K562 (cell line): ENCODE results near the gene PNPLA1. TPM values are rescaled to one million over a fixed set of nuclear protein-coding genes. Genes with fewer than 3 reads are reported as not detected.

ENCODE experiments used
- ARNT ChIP-seq, 2 experiments: fragments of 450-650 bp; IDR thresholded peaks; 2 replicates each; pipeline ENCODE4 v1.6.1; 2016; ENCODE audit warnings: mild to moderate bottlenecking in 1 of 2
- CBX5 ChIP-seq: IDR thresholded peaks from 2 replicates; pipeline ENCODE4 v1.6.1; 2014; ENCODE audit warnings: low read depth, borderline replicate concordance
- CXXC5 ChIP-seq: fragments of 250-450 bp; sonication (Bioruptor Pico); IDR thresholded peaks from 2 replicates; pipeline ENCODE4 v1.8.0; 2022; ENCODE audit warnings: inconsistent platforms, mild to moderate bottlenecking, moderate library complexity
- FUS ChIP-seq: fragments of 200-400 bp; formaldehyde crosslinking; optimal IDR thresholded peaks from 2 replicates; pipeline ENCODE3; 2017; ENCODE audit warnings: low read depth, low read length
- LARP7 ChIP-seq: fragments of 450-650 bp; IDR thresholded peaks from 2 replicates; pipeline ENCODE4 v1.6.1; 2016
- NEUROD1 ChIP-seq: fragments of 150-350 bp; IDR thresholded peaks from 2 replicates; pipeline ENCODE4 v1.6.1; 2014; ENCODE audit warnings: borderline replicate concordance, low read length, low read depth; ENCODE audit not compliant: partially characterized antibody
- PHB2 ChIP-seq: fragments of 450-650 bp; IDR thresholded peaks from 2 replicates; pipeline ENCODE4 v1.6.1; 2017; ENCODE audit warnings: low read depth
- POLR2AphosphoS5 ChIP-seq: IDR thresholded peaks from 2 replicates; pipeline ENCODE4 v1.6.1; 2011; ENCODE audit warnings: mild to moderate bottlenecking, low read depth, low read length, moderate library complexity; ENCODE audit not compliant: control insufficient read depth, insufficient read depth
- RFX5 ChIP-seq: IDR thresholded peaks from 2 replicates; pipeline ENCODE4 v1.6.1; 2011; ENCODE audit warnings: low read depth, mild to moderate bottlenecking, improper control_type of control experiment, low read length
- SLC30A9 ChIP-seq: fragments of 250-450 bp; sonication (Bioruptor Pico); IDR thresholded peaks from 2 replicates; pipeline ENCODE4 v1.8.0; 2022; ENCODE audit warnings: mild to moderate bottlenecking, moderate library complexity
- SMAD4 ChIP-seq: fragments of 250-450 bp; sonication (Bioruptor Pico); conservative IDR thresholded peaks from 2 replicates; pipeline ENCODE4 v1.8.0; 2021; ENCODE audit warnings: inconsistent platforms, mild to moderate bottlenecking, moderate library complexity
- SMARCE1 ChIP-seq: fragments of 450-650 bp; IDR thresholded peaks from 2 replicates; pipeline ENCODE4 v1.7.1; 2016; ENCODE audit warnings: mild to moderate bottlenecking
- SRSF9 ChIP-seq: fragments of 200-400 bp; formaldehyde crosslinking; IDR thresholded peaks from 2 replicates; pipeline ENCODE4 v1.6.1; 2017; ENCODE audit warnings: low read depth, low read length, borderline replicate concordance
- STAT5B ChIP-seq: fragments of 250-450 bp; sonication (Bioruptor Pico); IDR thresholded peaks from 2 replicates; pipeline ENCODE4 v1.8.0; 2021; ENCODE audit warnings: mild to moderate bottlenecking, inconsistent platforms
- TCF7 ChIP-seq: sonication (generic); IDR thresholded peaks from 2 replicates; pipeline ENCODE4 v1.6.1; 2016; ENCODE audit warnings: antibody characterized with exemption, borderline replicate concordance
- ZNF124 ChIP-seq: sonication (generic); formaldehyde crosslinking; IDR thresholded peaks from 2 replicates; pipeline ENCODE4 v1.8.1; 2022; ENCODE audit warnings: missing genetic modification reagents
- ZNF174 ChIP-seq: fragments of 250-450 bp; sonication (Bioruptor Pico); IDR thresholded peaks from 2 replicates; pipeline ENCODE4 v1.4.0; 2020; ENCODE audit warnings: mild to moderate bottlenecking
- ZNF609 ChIP-seq: sonication (generic); formaldehyde crosslinking; IDR thresholded peaks from 2 replicates; pipeline ENCODE4 v1.8.1; 2023; ENCODE audit warnings: missing genetic modification reagents, mild to moderate bottlenecking, borderline replicate concordance
- ZNF644 ChIP-seq: fragments of 200-800 bp; sonication (Bioruptor generic); IDR thresholded peaks from 2 replicates; pipeline ENCODE4 v1.6.1; 2016; ENCODE audit warnings: low read depth, missing genetic modification characterization, missing compliant biosample characterization
- polyA plus RNA-seq, 8 experiments: library from polyadenylated mRNA; depleted of rRNA in 4 of 8; stranded (reverse) in 5 of 8; unstranded in 3 of 8; fragments of >200 nt; fragmentation: Nextera tagmentation in 2 of 8; fragmentation: Illumina TruSeq in 1 of 8; extraction: Ambion mirVana in 2 of 8; extraction: Trizol in 1 of 8; gene quantifications; 2 replicates each; pipeline versions ENCODE4 v1.2.1 to v1.2.3, GENCODE V29; 2011 to 2014; ENCODE audit warnings: inconsistent platforms in 1 of 8, missing spikeins in 1 of 8
- total RNA-seq, 7 experiments: library from RNA; depleted of rRNA in 6 of 7; stranded (reverse); fragments of >200 nt in 6 of 7; fragmentation: Illumina TruSeq in 2 of 7; extraction: Trizol in 2 of 7; gene quantifications; 2 replicates each; pipeline versions ENCODE4 v1.2.1 to v1.2.3, GENCODE V29; 2011 to 2021; ENCODE audit warnings: low replicate concordance in 1 of 7
- TF ChIP-seq, protein P1 (sequence below): fragments of 450-650 bp; IDR thresholded peaks from 2 replicates; pipeline ENCODE4 v1.6.1; 2016; ENCODE audit warnings: low read depth, mild to moderate bottlenecking, moderate library complexity
- TF ChIP-seq, protein P2 (sequence below): fragments of 250-450 bp; sonication (Bioruptor Pico); IDR thresholded peaks from 2 replicates; pipeline ENCODE4 v1.4.0; 2020; ENCODE audit warnings: mild to moderate bottlenecking, moderate library complexity

PNPLA1 gene
- total and polyA plus RNA-seq, 9 of the 15 experiments (the other 6 are each of a cell fraction or from before 2014, with no cell fraction given): 0.04 to 0.27 (median 0.13) TPM; not detected in 2

GRCh38 chr6:36302227-36302976, 32.5 kb downstream of the PNPLA1 start (continued):
- TF ChIP-seq FUS: no peak
- no peak for TF ChIP-seq RFX5
- no peak for TF ChIP-seq POLR2AphosphoS5
- TF ChIP-seq ZNF124: no peak
- TF ChIP-seq CXXC5 (CRISPR knock-in tag): no peak
- TF ChIP-seq TCF7: no peak
- TF ChIP-seq, protein P1, sequence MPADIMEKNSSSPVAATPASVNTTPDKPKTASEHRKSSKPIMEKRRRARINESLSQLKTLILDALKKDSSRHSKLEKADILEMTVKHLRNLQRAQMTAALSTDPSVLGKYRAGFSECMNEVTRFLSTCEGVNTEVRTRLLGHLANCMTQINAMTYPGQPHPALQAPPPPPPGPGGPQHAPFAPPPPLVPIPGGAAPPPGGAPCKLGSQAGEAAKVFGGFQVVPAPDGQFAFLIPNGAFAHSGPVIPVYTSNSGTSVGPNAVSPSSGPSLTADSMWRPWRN: no peak
- TF ChIP-seq PHB2: no peak
- TF ChIP-seq ZNF609: no peak
- no peak for TF ChIP-seq SMAD4 (CRISPR knock-in tag)
- no peak for TF ChIP-seq SRSF9
- no peak for TF ChIP-seq ZNF174 (CRISPR knock-in tag)
- no peak for TF ChIP-seq CBX5
- TF ChIP-seq SLC30A9 (CRISPR knock-in tag): no peak
- no peak for TF ChIP-seq LARP7
- TF ChIP-seq, protein P2, sequence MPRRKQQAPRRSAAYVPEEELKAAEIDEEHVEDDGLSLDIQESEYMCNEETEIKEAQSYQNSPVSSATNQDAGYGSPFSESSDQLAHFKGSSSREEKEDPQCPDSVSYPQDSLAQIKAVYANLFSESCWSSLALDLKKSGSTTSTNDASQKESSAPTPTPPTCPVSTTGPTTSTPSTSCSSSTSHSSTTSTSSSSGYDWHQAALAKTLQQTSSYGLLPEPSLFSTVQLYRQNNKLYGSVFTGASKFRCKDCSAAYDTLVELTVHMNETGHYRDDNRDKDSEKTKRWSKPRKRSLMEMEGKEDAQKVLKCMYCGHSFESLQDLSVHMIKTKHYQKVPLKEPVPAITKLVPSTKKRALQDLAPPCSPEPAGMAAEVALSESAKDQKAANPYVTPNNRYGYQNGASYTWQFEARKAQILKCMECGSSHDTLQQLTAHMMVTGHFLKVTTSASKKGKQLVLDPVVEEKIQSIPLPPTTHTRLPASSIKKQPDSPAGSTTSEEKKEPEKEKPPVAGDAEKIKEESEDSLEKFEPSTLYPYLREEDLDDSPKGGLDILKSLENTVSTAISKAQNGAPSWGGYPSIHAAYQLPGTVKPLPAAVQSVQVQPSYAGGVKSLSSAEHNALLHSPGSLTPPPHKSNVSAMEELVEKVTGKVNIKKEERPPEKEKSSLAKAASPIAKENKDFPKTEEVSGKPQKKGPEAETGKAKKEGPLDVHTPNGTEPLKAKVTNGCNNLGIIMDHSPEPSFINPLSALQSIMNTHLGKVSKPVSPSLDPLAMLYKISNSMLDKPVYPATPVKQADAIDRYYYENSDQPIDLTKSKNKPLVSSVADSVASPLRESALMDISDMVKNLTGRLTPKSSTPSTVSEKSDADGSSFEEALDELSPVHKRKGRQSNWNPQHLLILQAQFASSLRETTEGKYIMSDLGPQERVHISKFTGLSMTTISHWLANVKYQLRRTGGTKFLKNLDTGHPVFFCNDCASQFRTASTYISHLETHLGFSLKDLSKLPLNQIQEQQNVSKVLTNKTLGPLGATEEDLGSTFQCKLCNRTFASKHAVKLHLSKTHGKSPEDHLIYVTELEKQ (CRISPR knock-in tag): no peak
- no peak for TF ChIP-seq STAT5B
- TF ChIP-seq SMARCE1: no peak
- TF ChIP-seq ARNT (IDR thresholded peaks at IDR 0.05): 0 out of 4 replicates have a peak, but pooled peaks of 1 of the 2 experiments have one; percentile 68
- peak; percentile 45 for TF ChIP-seq NEUROD1
- no peak for TF ChIP-seq ZNF644
